ENCODE measurements around the gene ADAMTS17.

GRCh38 chr15:100092034-100092433 is 249.7 kb downstream of the ADAMTS17 start:
- TF ChIP-seq CTCF (IDR thresholded peaks at IDR 0.05) (no peak), POLR2A (IDR thresholded peaks at IDR 0.05) (no peak), EP300 (IDR thresholded peaks at IDR 0.05; ENCODE audit: low read depth) (no peak)
